GM18520 (cell line): ENCODE data around the gene MTCL1.

Experiments used
- ATAC-seq: cut with Tn5 transposase; IDR thresholded peaks from one replicate; pipeline ENCODE4 v1.9.1; 2021; ENCODE audit not compliant: unreplicated experiment

Gene MTCL1

DNA sequence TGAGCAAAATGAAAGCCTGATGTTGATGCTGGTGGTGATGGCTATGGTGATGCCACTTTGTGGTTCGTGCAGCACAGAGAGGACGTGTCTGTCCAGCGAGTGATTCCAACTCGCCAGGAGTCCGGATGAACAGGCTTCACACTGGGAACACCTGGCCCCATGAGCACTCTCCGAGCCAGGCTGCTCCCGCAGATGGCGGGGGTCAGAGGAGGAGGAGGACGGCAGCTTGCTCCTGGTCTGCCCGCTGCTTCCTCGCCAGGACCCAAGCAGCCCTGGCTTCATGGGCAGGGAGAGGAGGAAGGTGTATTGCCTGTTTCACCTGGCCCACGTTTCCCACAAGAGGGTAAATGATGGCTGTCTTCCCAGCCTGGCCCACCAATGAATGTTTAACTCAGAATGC is 121.6 kb downstream of the MTCL1 start:
- ATAC-seq, result no peak

DNA sequence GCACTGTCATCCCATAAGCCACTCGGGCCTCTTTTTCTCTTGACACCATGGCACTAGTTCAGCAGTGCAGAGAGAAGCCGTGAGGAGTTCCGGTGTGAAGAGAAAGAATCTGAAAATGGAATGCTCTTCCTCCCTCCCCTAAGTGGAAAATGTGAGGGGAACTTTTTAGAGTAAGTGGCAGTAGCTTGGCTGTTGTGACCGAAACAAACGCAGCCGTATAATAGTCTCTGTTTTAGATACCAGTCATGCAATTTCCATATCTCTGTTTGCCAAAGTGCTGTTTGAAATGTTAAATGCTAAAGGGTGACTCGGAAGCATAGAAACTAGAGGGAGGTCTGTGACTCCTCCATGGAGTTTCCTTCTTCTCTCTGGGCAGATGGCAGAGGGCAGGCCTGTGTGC is 122.9 kb downstream of the MTCL1 start:
- ATAC-seq, result no peak

DNA sequence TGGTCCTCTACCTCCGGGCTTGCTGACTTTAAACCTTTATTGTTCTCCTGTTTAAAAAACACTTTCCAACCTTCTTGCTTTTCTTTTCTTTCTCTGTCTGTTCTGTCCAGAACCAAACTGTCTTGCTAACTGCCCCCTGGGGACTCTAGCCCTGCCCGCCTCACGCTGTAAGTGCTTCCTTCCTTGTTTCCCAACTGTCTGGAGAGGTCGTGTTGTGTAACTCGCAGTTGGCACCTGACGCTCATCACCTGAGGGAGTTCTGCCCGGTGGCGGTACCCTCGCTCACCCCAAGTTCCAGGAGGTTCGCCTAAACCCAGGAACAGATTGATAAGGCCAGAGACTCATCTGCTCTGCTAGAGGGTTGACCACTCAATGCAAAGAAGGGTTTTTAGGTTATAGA is 123.4 kb downstream of the MTCL1 start:
- ATAC-seq, result no peak

DNA sequence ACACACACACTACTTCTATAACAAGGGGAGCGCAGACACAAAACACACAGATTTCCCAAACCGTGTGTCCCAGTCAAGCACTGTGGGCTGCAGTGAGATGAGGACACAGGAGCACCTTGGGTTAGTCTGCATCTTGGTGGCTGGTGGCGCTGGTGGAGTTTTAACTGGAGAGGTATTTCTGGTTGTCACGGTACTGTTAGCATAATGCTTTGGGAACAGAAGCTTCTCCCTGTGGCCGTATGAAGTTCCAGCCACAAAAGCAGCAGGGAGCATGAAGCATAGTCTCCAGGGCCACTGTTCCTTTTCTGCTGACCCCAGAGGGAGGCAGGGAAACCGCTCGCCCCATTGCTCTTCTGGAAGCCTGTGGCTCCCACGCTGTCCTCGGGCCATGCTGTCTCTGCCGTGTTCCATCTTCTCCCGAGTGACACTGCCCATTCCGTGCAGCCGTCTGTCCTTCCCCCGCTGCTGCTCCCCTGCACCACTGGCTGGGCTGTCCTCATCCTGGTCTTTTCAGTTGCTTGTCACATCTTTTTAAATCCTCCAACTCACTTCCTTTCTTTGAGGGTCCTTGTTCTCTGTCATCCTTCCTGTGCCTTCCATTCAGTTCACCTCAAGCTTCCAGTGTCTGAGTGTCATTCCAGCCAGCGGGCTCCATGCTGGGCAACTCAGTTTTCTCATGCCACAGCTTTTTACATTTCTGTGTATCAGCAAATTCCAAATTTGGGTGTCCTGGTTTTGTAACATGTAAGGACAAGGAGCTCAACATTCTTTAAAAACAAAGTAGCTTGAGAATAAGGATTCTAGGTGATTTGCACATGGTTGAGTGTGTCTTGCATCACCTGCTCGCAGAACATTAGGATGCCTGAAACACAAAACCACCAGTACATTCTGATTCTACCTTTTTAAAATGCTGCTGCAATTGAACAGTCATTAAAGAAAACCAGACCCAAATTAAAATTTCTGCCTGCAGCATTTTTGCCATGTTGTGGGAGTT is 125.0 kb downstream of the MTCL1 start:
- no peak for ATAC-seq

DNA sequence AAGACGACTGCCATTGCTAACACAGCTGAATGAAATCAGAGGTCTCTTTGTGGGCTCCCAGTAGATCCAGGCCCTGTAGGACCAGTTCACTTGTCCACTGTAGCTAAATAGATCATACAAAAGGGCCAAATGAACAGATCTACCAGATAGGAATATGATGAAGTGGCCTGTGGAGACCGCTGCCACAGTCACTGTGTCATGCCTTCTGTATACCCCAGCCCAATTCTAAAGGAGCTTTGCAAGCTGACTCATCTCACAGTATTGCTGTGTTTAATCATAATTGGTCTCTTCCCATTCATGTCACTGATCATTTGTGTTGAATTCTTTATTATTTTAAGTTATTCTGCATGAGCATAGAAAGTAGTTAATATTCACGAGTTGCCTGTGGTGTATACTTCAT is 125.8 kb downstream of the MTCL1 start:
- no peak for ATAC-seq

DNA sequence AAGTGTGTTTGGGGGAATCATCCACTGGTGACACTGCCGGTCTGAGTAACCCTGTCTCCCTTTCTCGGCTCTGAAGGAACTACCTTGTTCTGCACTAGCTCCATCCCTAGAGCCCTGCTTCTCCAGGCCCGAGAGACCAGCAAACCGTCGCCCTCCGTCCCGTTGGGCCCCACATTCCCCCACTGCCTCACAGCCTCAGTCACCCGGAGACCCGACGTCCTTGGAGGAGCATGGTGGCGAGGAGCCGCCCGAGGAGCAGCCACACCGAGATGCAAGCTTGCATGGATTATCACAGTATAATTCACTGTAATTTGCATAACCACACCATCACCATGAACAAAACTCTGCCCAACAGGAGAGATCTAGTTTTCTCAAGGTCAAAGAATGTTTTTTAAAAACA is 126.2 kb downstream of the MTCL1 start:
- ATAC-seq, result no peak

DNA sequence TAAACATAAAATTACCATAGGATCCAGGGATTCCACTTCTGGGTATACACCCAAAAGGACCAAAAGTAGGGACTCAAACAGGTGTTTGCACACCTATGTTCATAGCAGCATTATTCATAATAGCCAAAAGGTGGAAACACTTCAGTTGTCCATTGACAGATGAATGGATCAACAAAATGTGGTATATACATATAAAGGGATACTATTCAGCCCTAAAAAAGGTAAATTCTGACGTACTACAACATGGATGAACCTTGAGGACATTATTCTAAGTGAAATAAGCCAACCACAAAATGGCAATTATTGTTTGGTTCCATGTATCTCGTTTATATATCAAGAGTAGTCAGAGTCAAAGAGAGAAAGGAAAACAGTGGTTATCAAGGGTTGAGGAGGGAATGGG is 128.1 kb downstream of the MTCL1 start:
- ATAC-seq, result no peak

DNA sequence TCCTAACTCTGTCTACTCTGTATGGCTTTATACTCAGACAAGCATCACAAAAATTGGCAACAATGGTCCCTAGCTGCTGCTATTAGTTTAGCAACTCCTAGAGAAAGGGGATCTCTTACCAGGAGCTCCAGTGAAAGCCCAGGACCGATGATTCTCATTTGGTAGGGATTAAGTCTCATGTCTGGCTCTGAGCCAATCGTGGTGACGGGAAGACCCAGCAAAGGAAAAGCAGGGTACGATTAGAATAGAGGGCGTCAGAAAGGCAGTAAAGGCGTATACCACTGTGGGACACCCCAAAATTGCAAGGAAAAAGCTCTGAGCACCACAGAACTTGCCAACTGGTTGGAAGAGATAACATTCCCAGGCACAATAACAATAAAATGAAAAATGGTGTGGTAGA is 129.5 kb downstream of the MTCL1 start:
- ATAC-seq, result no peak

DNA sequence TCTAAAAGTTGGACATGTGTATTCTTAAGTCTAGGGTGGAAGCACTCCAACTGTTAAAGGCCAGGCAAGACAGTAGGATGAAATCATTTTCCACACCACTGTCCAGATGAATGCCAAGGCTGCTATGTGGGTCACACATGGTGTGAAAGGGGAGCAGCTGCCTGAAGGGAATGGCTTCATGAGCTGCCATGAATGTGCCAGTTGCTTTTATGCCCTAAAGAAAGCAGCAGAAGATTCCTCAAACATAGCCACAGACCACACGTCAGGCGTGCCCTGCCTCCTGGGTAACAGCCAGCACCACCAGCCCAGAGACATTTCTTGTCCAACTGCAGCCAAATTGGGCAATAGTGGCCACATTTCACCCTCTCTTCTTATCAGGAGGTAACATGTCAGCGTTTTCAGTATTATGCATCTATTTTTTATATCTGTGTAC is 130.2 kb downstream of the MTCL1 start:
- ATAC-seq, result no peak

DNA sequence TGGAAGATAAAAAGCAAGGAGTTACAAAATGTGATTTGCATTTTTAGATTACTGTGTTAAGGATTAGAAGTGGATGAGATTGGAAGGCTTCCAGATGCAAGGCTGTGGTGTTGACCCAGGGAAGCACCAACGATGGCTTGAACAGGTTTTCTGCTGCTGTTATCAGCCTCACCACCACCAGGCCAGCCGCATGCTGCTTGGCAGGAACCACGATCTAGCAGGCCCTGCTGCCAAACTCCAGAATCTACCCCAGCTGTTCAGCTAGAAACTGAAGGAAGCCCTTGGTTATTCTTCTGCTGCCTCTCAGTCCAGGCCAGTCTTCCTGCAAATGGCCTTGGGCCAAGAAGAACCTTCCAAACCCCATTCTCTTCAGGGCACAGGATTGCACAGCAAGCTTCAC is 133.9 kb downstream of the MTCL1 start:
- no peak for ATAC-seq

DNA sequence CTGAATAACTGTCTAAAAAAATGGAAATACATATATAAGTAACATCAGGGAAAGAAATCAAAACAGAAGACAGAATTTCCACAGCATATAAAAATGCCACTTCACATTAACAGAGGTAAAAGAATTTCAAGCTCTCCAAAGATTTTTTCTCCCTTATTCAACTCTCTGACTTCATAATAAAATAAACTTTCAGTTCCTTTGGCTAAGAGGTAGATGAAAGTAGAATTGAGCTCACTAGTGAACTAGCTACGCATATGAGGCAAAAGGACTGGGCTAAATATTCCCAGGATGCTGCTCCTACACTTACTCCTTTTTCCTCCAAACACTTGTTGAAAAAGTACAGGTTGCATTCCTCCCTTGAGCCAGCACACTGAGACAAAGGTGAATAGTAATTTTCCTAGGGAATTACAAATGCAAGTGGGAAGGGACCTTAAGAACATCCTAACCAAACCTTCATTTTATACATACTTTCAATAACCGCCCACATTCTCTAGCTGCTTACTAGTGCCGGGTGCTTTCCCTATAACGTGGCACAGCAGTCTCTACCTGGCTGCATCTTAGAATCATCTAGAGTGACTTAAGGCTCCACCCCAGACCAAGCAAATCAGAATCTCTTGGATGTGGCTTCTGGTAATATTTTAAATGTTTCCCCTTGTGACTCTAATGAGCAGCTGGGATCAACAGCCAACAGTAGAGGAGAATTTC is 136.6 kb downstream of the MTCL1 start:
- no peak for ATAC-seq

DNA sequence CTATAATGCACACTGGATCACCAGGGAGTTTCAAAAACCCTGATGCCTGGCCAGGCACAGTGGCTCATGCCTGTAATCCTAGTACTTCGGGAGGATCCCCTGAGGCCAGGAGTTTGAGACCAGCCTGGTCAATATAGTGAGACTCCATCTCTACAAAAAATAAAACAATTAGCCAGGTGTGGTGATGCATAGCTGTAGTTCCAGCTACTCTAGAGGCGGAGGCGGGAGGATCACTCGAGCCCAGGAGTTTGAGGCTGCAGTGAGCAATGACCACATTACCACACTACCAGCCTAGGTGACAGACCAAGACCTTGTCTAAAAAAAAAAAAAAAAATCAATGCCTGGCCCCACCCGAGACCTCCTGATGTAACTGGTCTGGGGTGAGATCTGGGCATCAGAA is 137.2 kb downstream of the MTCL1 start:
- no peak for ATAC-seq

DNA sequence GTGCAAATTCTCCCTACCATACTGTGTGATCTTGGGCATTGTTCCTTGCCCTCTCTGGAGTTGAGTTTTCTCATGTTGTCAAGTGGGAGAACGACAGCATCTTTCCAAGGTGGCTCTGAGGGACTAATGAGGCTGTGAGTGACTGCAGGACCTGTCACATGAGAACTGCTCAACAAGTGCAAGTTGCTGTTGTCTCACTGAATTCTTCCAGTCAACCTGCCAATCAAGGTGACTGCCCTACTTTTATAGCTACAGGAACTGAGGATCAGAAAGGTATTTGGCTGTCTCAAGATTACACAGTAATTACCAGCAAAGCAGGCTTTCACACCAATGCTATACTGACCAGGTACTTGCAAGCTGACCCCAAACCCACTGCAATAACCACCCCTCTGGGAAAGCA is 137.6 kb downstream of the MTCL1 start:
- no peak for ATAC-seq

DNA sequence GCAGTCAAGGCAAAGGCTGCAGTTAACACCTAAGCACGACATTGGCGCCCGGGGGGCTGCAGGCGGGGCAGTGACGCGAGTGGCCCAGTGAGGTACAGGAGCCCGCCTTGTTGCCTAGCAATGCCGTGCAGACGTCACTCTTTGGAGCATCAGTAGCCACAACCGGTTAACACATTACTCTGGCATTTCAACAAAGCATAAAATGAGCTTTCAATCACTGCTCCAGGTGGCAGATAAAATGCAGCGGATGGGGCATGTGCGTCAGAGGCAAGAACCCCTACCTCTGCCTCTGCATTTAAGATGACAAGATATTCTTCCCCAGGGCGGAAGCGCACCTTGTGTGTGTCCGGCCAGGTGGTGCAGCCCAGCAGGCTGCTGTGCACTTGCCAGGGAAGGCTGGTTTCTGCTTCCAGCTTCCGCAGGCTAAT is 139.4 kb downstream of the MTCL1 start:
- ATAC-seq, result no peak

DNA sequence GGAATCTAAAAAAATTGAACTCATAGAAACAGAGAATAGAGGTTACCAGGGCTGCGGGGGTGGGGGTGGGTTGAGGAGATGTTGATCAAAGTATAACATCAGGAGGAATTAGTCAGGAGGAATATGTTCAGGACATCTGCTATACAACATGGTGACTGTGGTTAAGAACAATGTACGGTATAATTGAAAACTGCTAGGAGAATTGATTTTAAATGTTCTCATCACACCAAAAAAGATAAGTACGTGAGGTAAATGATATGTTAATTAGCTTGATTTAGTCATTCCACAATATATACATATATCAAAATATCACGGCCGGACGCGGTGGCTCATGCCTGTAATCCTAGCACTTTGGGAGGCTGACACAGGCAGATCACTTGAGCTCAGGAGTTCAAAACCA is 140.2 kb downstream of the MTCL1 start:
- no peak for ATAC-seq

DNA sequence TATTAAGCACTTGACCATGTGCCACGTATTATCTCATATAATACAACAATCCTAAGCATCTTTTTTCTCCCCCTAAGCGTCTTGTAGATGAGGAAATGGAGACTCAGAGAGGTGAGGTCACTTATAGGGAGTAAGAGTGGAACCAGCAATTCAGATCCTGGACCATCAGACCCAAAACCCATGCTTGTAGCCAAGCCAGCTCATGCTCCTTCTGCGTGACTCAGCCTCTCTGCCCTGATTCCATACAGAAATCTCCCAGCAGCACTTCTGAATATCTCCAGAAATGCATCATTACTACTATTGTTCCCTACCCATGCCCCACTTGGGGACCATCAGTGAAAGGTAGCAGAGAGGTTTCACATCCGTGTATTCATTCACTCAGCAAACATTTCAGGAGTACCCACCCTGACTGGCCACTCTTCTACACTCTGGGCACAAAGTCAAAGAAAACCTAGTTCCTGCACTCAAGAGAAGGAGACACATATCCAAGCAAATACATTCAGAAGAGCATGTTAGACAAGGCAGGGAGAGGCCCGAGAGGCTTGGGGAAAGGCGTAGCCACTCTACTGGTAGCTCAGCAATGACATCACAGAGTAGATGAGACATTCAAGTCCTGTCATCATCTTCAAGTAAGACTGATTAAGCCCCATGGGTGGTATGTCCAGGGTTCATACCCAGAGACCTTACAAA is 141.9 kb downstream of the MTCL1 start:
- ATAC-seq, result no peak

DNA sequence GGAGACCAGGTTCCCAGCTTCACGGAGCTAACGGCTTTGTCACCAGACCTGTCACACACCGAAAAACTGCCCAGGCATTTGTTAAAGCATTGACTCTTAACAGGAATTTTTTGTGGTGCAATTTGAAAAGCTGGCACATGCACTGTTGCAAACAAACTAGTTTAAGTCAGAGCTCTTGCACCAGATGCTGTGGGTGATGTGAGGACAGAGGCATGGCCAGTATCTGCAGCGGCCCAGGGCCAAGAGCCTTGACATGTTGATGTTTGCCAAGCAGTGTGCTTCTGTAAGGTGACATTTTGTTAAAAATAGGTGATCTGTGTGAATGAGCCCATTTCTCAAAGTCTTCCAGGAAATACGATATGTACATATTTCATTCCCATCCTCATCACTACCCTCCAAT is 142.5 kb downstream of the MTCL1 start:
- no peak for ATAC-seq

DNA sequence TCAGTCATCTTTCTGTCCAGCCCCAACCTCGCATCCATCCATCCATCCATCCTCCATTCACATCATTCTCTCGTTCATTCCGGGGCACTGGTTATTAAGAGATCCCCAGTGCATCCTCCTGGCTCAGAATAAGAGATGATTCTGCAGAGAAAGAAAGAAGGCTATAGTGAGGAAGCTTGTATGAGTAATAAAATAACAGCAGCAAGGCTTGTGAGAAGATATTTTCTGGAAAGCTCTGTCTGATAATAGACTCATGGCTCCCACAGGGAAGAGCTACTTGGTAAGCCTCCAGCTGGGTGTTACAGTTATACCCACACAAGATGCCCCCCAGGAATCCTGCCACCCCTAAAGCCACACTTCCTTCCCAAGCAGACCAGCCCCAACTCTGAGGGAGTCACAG is 143.2 kb downstream of the MTCL1 start:
- no peak for ATAC-seq

DNA sequence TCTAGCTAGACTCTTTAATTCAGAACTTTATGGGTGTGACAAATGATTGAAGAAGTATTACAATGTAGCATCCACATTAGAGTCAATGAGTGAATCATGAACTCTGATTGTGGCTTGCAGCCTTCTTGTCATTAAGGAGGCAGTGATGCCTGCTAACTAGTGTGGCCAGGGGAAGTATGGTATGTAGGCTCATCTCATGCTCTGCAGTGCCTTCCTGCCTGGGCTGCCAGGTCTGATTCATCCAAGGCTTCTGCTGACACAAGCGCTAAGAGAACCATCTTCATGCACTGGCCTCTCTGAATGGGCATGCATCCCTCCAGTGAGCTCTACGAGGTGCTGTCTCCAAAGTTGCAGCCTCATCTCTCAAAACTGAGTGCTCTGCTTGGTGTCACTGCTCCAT is 144.3 kb downstream of the MTCL1 start:
- ATAC-seq, result no peak

DNA sequence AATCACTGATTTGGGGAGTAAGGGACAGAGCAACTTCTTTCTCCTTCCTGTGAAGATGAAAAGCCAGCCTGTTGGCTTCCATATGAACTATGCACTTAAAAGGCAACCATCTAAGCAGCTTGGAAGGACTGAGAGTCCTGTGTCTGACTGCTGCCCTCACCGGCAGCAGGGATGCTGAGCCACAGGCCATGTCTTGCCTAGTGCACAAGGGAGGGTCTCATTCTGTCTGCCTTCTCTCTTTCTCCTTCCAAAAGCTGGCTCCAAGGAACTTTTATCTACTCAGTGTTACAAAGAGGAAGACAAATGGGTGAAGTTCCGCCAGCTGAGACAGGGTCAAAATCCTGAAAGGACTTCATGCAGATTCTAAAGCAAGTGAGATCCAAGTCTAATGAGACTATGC is 146.3 kb downstream of the MTCL1 start:
- ATAC-seq, result no peak

DNA sequence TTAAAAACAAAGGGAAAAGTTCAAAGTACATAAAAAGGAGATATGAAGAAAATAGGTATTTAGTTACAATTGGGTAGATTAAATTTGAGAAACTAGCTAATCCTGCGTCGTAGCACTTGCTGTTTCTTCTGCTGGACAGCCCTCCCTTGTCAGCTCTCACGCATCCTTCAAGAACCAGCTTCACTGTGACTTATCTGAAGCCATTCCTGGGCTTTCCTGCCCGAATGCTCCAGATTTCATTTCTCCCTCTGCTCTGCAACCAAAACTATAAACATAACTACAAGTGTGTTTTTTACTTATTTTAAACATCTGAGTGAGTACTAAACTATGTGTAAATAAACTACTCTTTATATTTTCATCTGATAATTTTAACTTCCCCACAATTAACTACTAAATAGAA is 149.2 kb downstream of the MTCL1 start:
- no peak for ATAC-seq

DNA sequence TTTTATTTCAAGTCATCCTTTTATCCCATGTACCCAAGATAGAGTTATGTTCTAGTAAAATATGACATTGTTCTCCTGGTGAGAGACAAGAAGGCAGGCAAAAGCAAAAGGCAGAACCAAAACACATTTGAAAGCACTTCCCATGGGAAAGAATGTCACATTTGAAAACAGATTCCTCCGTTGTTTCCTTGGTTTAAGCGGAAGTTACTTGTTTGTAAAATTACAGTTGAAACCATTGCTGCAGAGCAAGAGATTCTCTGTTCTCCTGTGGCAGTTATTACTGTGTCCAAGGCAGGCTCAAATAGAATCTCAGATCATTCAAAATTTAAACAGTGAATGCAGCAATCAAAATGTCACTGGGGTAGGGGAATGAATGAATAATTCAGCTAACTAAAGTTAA is 149.6 kb downstream of the MTCL1 start:
- no peak for ATAC-seq
